ENCODE data around the gene IMMP2L.
A peak's percentile ranks its signal among the peaks of the same experiment; 100 is the strongest.

The IMMP2L gene

DNA sequence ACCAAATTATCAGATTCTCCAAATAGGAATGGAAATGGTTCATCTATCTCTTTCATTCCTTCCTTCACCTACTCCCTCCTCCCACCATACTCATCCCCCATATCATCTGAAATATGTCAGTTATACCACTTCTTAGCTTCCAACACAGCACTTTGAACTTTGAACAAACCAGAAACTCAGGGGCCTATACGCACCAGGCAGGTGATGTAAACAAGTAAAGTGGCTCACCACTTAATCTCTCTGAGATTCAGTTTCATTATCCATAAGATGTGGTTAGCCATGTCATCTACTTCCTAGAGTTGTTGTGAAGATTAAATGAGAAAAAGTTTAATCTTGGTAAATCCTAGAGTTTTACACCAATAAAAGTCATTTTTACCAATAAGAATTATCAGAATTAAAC, 537.3 kb downstream of the IMMP2L start:
- DNase-seq (ENCODE audit: insufficient read length, low spot score) (no peak), FAIRE-seq (peak; percentile 71)

DNA sequence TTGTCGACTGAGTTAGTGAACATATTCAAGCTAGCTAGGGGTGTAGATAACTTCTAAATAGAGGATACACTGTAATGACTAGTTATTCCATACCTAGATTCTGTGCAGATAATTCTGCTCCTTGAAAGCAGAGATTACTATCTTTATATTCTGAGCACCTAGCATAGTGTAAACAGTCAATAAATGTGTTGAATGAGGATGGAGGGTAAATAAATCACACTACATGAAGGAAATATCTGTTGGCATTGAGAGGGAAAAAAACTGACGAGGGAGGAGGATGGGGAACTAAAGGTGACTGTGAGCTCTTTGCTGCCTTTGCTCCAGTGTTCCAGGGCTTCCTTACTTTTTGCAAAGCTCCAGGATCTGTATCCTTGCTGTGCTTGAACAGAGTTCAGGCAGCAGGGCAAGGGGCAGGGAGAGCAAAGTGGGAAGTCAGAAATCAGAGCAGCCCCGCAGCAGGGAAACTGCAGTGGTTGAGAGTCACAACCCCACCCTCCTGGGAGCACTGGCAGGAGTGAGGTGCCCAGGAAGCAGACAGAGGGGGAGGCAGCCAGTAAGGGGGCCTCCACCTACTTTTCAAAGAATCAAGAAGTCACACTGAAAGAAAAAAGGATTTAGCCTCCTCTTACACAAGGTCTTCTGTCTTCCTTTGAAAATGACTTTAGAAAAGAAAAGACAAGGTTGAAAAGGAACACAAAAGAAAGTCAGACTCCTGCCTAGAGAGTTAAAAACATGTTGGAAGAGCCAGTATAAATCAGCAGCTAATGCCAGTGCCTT, 543.1 kb downstream of the IMMP2L start:
- DNase-seq (ENCODE audit: insufficient read length, low spot score) (no peak), FAIRE-seq (no peak)

DNA sequence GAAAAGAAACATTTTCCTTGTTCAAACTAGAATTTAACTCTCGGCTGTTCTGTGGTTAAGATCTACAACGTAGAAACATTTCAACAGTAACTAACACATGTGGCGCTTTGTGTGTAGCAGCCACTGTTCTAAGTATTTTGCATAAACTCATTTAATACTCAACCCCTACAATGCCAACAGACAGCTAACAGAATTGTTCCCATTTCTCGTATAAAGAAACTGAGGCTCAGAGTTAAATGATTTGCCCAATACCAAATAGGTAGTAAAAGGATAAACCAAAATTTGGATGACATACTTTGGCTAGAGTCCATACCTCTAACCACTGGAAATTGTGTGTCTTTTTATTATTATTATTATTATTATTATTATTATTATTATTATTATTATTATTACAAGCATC, 543.8 kb downstream of the IMMP2L start:
- DNase-seq (ENCODE audit: insufficient read length, low spot score) (no peak), FAIRE-seq (peak; percentile 18)

DNA sequence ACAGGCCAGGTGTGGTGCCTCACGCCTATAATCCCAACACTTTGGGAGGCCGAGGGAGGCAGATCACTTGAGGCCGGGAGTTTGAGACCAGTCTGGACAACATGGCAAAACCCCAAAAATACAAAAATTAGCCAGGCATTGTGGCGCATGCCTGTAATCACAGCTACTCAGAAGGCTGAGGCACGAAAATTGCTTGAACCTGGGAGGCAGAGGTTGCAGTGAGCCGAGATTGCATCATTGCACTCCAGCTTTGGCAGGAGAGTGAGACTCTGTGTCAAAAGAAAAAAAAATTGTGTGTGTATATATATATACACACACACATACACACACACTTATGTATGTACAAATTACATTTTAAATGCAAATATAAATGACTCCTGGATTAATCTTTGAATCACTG, 548.2 kb downstream of the IMMP2L start:
- DNase-seq (ENCODE audit: insufficient read length, low spot score) (no peak), FAIRE-seq (no peak)

GRCh38 chr7:111012799-111013675, 549.3 kb downstream of the IMMP2L start:
- peak; percentile 98 for FAIRE-seq
- DNase-seq (ENCODE audit: insufficient read length, low spot score), result peak; percentile 16

- no peak for FAIRE-seq
- no peak for DNase-seq (ENCODE audit: insufficient read length, low spot score)
Observed at GRCh38 chr7:111012149-111012548, 550.1 kb downstream of the IMMP2L start.

DNA sequence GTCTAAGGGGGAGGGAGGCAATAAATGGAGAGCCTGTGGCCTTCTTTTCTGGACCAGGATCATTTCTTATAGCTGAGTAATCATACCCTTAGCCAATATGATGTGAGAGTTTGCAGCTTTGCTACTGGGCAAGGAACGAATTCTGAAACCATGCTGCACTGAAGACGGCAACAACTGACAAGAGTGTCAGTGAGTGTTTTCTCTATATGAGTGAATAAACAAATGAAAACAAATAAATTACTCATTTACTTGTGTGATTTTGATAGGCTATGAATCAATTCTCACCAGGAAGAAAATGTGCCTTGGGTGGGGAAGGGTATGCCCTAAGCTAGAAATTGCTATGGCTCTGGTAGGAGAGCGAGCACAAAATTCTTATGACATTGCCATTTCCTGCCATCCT, 550.8 kb downstream of the IMMP2L start:
- DNase-seq (ENCODE audit: insufficient read length, low spot score) (no peak), FAIRE-seq (no peak)

GRCh38 chr7:111010798-111011197, 551.5 kb downstream of the IMMP2L start:
- no peak for DNase-seq (ENCODE audit: insufficient read length, low spot score)
- no peak for FAIRE-seq

- FAIRE-seq, result no peak
Observed at GRCh38 chr7:111009526-111010040, 552.7 kb downstream of the IMMP2L start.

GRCh38 chr7:111006691-111007090, 555.6 kb downstream of the IMMP2L start:
- no peak for FAIRE-seq
- DNase-seq (ENCODE audit: insufficient read length, low spot score), result no peak

More at GRCh38 chr7:111009526-111010040, 552.7 kb downstream of the IMMP2L start:
- DNase-seq (ENCODE audit: insufficient read length, low spot score), result no peak

- no peak for FAIRE-seq
- DNase-seq (ENCODE audit: insufficient read length, low spot score), result no peak
Observed at GRCh38 chr7:111006040-111006439, 556.3 kb downstream of the IMMP2L start.

DNA sequence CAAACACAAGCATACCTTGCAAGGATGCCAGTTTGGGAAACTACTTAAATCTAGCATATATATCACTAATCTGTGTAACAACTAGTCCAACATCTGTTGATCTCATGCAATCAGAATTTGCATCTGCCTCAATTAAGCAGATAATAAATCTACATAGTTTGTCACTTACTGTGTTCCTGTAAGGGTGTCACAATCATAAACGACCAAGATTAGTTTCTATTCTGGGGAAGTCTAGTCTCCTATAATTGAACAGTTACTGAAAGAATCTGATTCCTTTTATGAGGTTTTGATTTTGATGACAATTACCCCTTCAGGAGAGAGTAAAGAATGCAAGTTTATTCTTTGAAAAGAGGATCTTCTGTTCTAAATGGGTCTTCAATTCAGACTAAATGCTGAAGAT, 556.8 kb downstream of the IMMP2L start:
- DNase-seq (ENCODE audit: insufficient read length, low spot score), result no peak
- no peak for FAIRE-seq

GRCh38 chr7:111004310-111004901, 557.9 kb downstream of the IMMP2L start:
- DNase-seq (ENCODE audit: insufficient read length, low spot score), result no peak
- no peak for FAIRE-seq

DNA sequence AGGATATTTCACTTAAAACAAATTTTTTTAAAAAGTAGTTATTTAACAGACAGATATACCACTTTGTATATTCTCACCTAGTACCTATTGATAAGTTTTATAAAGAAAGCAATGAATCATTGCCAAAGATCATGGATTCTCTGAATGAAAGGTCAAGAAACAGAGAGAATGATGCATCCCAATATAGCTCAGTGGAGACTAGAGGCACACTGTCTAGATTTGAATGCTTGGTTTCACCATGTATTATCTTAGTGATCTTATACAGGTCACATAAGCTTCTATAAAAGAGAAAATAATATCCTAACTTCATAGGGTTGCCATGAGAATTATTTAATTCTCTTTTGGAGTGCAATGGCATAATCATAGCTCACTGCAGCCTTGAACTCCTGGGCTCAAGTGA, 558.4 kb downstream of the IMMP2L start:
- DNase-seq (ENCODE audit: insufficient read length, low spot score) (no peak), FAIRE-seq (no peak)

GRCh38 chr7:110994028-110994967, 568.0 kb downstream of the IMMP2L start:
- FAIRE-seq (no peak), DNase-seq (ENCODE audit: insufficient read length, low spot score) (no peak)

- DNase-seq (ENCODE audit: insufficient read length, low spot score) (no peak), FAIRE-seq (no peak)
Observed at GRCh38 chr7:110988890-110989501, 573.3 kb downstream of the IMMP2L start.

- DNase-seq (ENCODE audit: insufficient read length, low spot score), result no peak
- FAIRE-seq, result no peak
Observed at GRCh38 chr7:110988348-110988747, 573.9 kb downstream of the IMMP2L start.

DNA sequence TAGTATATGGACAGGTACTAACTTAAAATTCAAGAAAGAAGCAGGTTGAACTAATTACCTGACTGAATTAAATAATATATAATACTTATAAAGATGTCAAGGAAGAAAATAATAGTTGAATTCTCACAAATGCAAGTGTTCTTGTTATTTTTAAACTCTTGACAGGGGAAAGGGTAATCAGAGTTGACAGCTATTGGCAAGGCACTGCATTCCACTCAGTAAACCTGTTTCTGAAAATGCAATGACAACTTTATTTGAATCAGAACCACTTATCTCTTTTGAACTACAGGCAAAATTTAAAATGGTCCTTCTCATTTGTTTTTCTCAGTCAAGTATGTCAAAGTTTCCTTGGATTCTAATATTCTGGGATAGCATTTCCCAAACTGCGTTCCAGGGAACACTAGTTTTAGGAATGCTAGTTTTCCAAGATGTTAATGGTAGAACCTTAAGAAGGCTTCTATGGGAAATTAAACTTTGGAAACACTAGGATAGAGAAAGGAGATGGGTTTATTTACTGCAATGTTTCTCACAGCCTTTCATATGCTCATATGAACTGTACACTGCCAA, 575.1 kb downstream of the IMMP2L start:
- DNase-seq (ENCODE audit: insufficient read length, low spot score), result no peak
- FAIRE-seq, result no peak

GRCh38 chr7:110983822-110984456, 578.4 kb downstream of the IMMP2L start:
- DNase-seq (ENCODE audit: insufficient read length, low spot score) (no peak), FAIRE-seq (no peak)
